Activated CD8-positive, alpha-beta memory T cell treated with anti-CD3 and anti-CD28 coated beads for 4 hours (primary cell): ENCODE measurements around the gene TLE4.
"Not testable (repeated sequence)": the region's sequence is repeated elsewhere in the genome, so short reads cannot be mapped to it uniquely, and the experiment has no call there.

ENCODE experiments used
- DNase-seq, 2 donors: peaks; one replicate each; pipeline ENCODE4 v3.0.0-alpha.2; 2020; ENCODE audit warnings: low read depth in 2 of 2

Gene TLE4

DNA sequence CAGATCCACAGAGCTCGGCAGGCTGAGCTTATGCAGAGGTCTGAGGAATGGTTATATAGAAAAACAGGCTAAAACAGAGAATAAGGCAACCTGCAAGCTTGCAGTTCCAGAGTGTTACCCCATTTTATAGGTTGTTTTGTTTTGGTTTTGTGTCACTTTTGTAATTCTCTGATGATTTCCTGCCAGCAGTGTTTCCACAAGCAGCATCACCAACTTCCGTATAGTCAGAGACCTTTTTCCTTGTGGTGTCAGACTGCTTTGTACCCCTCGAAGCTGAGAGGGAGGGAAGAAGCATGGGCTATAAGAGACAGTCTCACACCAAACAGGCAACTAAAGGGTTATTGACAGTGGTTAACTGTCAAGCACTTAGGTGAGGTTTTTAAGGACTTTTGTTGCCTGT, 61.8 kb downstream of the TLE4 start:
- DNase-seq = no peak

DNA sequence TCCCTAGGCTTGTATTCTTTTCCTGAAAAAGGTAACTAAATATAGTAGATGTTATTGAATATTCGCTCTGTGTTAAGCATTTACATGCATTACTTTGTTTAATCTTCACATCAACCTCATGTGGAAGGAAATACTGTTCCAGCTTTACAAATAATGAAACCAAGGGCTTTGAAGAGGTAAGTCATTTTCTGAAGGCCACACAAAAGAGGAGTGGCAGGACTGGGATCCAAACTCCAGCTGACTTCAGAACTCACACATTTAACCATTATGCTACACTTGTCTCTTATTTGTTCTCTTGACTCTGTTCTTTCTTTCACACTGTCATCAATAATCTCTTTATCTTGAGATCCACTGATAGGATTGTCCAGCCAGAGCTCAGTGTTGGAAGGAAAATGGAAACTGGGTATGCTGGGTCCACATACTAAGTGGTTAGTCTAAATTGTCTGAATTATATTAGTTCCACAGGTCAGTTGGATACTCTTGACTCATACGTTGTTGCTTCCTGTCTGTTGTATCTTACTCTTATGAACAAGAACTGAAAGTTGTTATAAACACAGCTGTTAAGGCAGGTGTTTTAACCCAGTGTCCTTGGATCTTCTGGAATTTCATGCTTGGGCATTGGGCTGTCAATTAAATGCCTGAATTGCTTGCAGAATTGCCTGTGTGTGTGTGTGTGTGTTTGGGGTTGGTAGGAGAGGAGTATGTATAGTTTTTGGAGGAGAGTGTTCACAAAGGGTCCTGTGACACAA, 65.6 kb downstream of the TLE4 start:
- no peak for DNase-seq

DNA sequence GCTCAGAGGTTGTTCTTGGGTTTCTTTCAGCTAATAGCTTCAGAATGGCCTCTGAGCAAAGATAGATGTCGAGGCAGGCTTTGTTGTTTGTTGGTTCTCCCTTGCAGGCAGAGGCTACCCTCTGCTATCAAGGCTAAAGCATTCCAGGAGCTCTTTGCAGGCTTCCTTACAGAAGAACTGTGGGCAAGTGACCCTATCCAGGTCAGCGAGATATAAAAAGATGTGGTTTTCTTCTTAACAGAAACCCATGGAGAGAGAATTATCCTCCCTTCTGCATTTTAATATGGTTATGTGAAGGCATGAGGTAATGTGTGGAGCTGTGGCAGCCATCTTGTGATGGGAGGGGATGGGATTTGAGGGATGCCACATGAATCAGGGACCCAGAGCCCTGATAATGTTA, 67.0 kb downstream of the TLE4 start:
- no peak for DNase-seq

DNA sequence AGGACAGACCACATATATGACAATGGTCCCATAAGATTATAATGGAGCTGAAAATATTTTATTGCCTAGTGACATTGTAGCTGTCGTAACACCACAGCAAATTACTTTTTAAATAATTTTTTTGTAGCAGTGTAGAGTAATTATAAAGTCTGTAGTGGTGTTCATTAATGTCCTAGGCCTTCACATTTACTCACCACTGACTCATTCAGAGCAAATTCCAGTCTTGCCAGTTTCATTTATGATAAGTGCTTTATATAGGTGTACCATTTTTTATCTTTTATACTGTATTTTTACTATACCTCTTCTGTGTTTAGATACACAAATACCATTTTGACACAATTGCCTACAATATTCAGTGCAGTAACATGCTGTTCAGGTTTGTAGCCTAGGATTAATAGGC, 67.6 kb downstream of the TLE4 start:
- DNase-seq = no peak

DNA sequence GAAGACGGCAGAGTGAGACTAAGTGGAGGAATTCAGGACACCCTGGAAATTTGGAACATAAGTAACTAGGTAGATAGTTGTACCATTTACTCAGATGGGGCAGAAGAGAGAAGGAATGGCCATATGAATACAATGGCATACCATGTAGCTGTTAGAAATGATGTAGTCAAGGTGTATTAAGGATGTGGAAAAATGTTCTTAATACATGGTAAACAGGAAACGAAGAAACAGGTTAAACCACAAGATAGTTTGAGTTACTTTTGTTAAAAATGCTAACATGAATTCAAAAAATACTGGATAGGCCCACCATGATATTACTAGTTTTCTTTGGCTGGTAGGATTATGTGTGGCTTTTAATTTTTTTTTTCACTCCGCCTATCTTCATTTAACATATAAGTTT, 68.3 kb downstream of the TLE4 start:
- not testable (repeated sequence) for DNase-seq

DNA sequence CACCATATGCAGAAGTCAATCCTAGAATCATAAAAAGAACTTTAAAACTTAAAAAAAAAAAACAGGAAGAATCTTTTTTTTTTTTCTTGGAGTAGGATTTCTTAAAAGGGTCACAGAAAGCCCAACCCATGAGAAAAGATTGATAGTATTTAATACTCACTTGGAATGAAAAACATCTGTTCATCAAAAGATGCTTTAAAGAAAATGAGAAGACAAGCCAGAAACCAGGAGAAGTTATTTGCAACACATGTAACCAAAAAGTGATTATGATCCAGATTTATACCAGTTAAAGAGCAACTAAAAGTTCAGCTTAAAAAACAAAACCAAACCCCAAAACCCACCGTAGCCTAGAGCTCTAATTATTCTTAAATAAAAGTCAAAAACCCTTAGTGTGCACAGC, 69.3 kb downstream of the TLE4 start:
- DNase-seq = no peak

DNA sequence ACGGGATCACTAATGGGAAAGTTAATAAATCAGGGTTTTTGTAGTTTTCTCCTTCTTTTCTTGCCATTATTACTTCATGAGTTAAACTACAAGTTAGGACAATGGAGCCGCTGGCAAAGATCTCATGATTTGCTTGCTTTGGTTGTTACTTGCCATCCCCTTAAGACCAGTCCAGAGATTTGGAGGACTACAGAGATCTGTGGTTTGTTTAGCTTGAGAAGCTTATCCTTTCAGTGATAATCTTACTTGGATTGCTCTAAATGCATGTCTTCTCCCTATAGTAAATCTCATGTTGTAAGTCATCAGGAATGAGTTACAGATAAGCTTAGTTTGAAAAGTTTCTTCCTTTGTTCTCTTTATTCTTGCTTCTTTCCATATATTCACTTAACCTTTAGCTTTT, 70.9 kb downstream of the TLE4 start:
- DNase-seq = no peak

DNA sequence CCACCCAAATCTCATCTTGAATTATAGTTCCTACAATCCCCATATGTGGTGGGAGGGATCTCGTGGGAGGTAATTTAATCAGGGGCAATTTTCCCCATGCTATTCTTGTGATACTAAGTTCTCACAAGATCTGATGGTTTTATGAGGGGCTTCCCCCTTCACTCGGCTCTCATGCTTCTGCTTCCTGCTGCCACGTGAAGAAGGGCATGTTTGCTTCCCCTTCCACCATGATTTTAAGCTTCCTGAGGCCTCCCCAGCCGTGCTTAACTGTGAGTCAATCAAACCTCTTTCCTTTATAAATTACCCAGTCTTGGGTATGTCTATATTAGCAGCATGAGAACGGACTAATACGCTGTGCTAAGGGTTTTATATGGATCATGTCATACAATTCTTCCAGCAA, 72.3 kb downstream of the TLE4 start:
- no peak for DNase-seq

DNA sequence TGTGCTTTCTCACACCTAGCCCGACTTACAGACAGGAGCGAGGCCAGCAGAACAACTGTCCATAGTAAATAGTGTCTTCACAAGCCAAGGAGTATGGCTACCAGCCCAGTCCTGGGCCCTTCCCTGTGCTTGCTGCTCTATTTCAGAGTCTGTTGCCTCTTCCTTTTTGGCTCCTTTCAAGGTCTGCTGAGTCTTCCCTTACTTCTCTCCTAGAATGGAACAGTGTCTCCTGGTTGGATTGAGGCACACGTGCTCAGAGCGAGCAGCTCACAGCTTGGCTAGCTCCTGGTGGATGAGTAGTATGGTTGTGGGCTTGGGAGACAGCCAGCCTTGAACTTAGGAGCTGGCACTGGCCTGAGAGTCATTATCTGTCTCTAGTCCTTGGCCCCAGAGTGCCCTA, 72.8 kb downstream of the TLE4 start:
- no peak for DNase-seq

DNA sequence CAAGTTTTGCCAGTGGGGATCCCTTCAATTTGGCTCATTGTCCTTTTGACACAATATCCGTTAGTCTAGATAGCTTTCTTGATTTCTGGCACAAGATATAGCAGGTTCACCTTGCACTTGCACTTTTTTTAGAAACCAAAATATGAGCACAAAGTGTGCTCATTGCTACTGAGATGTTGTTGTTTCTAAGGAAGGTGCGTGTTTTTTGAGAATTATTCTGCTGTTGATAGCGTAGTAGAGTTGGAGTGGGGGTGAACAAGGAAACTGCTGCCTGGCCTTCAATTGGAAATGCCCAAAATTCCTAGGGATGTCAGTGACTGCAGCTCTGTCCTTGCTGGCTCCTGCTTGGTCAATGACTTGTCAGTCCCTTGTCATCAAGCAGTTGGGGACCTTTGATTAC, 73.3 kb downstream of the TLE4 start:
- no peak for DNase-seq

DNA sequence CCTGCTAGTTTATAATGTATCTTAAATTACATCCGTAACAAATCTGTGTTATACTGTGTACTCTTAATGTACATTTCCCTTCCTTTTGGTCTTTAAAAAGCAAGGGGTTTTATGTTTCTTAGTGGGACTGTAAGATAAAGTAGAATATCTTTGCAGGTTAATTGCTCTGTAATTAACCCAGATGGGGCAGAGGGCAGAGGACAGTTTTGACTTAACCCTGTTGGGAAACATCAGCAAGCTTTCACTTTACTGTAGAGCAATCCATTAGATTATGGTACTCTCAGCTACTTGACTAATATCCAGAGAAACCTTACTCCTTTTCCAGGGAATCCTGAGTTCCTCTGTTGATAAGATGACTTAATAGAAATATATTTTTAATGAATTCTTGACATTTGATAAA, 74.3 kb downstream of the TLE4 start:
- no peak for DNase-seq

DNA sequence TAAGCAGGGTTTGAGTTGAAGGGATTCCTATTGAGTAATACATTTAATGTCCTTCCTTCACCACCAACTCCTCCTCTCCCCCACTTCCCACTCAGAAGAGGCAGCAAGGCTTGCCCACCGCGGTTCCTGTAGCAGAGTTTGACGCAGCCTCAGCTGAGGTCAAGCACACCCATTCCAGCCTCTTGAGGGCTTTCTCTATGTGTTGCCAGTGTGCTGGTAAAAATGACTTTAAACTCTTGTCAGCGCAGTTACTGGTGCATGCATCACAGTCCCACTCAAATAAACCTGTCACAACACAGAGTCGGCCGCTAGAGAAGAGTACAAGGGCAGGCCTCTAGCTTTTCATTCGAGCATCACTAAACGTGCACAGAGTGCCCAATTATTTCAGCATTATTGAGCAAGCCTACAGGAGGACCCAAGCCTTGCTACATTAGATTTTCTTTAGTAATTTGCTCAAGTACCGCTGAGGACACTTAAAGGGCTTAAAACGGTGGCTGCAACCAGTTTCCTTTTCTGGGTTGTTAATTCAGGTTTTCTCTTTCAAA, 79.6 kb downstream of the TLE4 start:
- no peak for DNase-seq

DNA sequence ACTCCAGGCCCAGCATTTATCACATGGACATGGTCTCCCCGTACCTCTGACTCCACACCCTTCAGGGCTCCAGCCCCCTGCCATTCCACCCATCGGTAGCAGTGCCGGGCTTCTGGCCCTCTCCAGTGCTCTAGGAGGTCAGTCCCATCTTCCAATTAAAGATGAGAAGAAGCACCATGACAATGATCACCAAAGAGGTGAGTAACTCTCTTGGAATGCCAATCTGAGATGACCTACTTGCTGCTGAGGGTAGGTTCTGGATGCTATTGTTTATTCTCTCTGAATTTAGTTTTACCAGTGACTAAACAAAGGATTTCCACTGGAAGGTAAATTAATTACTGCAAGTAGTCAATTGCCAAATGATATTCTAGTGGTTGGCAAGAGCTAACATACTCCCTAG, 80.8 kb downstream of the TLE4 start:
- no peak for DNase-seq

DNA sequence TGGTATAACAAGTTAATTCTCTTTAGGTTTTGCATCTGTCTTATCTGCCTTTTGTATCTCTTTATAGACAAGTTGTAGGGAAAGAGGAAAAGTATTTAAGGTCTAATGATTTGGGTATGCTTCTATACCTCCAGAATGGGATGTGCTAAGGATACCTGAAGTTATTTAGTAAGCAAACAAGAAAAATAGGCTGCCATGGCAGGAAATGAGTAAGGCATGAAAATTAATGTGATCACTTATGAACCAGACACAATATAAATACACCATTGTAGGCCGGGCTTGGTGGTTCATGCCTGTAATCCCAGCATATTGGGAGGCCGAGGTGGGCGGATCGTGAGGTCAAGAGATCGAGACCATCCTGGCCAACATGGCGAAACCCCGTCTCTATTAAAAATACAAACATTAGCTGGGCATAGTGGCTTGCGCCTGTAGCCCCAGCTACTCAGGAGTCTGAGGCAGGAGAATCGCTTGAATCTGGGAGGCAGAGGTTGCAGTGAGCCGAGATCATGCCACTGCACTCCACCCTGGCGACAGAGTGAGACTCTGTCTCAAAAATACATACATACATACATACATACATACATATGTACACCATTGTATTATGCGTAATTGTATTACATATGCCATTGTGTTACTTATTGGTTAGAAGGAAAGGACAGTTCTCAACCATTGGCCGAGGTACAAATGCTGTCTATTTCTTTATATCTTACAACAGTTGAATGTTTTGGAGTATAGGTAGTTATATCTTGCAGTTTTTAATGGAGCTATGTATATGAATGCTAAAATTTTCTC, 83.0 kb downstream of the TLE4 start:
- not testable (repeated sequence) for DNase-seq

DNA sequence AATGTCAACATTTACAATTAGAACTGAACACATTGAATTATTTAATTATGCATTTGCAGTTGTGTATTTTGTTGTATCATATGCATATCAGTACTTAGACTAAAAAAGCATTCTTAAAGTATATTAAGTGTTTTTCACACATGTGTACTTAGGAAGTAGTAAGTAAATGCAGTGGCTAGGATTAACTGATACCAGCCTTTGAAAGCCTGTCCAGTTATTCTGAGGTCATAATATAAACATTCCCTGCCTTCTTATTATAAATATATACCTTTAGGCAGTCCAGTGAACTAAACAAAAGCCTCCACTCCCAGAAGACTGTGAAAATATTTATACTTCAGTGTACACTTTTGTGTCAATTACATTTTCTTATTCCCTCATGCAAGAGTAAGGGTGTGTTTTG, 83.8 kb downstream of the TLE4 start:
- DNase-seq = no peak

DNA sequence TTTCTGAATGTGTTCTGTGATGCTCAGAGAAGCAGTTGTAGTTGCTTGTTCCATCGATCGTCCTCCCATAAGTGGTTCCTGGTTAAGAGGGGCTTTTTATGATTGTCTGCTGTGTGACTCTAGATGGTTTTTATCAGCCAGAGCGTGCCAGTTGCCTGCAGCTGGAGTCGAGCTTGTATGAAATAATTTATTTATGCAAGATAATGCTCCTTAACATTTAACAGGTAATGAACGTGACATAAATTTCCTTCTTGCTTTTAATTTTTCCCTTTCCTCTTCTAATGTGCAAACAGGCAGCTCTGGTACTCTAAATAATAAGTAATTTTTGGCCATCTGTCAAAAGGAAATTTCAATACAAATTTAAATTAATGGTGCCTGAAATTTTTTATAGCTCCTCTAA, 84.4 kb downstream of the TLE4 start:
- DNase-seq = no peak

DNA sequence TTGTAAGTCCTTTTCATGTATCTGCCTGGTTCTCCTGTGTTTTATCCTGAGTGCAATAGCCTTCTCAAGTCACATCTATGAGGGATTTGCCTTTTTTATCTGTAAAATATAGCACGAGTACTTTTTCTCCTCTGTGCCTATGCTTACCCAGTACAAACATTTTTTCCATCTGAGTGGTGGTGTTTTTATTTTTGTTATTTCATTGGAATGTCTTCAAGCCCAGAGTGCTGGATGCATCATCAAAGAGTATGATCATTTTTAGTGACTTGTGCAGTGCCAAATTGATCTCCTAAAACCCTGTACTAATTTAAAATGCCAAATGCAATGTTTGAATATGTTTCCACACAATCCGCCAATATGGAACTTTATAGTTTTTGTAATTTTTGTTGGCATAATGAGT, 86.1 kb downstream of the TLE4 start:
- DNase-seq = no peak

DNA sequence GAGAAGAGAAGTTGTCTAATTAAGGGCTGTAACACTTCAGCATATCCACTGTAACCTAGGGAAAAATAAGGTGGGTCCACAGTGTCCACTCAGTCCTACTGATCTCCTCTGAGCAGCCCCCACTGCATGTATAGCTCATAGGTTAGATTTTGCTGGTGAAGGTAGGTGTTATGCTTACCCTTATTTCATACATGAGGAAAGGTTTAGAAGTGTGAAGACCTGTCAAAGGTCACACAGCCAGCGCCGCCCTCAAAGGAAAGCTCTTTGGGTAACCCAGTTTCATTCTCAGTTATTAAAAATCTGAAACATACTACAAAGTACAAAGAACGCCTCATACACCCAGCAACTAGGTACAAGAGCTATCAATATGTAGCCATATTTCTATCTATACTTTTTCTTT, 87.2 kb downstream of the TLE4 start:
- no peak for DNase-seq

DNA sequence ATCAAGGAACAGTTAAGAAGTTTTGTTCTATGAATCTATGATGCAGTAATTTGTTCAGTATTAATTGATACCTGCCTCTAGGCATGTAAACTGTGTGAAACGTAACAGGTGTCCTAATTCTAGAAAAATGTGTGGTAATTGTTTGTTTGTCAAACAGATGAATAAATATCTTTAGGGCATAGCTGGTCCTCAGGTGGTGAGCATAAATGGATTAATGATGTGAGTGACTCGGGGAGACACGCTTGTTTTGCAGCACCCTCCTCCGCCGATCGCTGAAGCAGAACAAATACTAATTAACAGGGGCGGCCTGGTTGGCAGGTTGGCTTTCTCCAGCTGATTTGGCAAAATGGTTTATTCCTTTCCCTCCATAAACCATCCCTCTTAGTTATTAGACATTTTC, 88.8 kb downstream of the TLE4 start:
- no peak for DNase-seq

DNA sequence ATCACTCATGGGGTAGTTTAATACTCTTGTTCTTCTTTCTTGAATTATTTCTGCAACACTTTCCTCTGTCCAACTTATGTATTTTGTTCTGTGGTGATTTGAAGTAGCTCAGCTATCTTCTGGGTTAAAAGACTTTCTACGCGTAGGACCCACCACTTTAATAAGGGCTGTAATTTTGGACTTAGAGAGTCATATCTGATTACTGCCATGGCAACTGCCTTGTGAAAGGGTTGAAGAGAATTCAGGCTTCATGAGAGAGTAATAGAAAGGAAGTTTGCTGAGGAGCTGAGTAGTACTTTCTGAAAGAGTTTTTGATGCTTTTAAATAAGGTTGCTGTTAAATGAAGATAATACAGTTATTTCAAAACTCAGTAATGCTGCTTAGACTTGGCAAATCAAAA, 89.5 kb downstream of the TLE4 start:
- no peak for DNase-seq

DNA sequence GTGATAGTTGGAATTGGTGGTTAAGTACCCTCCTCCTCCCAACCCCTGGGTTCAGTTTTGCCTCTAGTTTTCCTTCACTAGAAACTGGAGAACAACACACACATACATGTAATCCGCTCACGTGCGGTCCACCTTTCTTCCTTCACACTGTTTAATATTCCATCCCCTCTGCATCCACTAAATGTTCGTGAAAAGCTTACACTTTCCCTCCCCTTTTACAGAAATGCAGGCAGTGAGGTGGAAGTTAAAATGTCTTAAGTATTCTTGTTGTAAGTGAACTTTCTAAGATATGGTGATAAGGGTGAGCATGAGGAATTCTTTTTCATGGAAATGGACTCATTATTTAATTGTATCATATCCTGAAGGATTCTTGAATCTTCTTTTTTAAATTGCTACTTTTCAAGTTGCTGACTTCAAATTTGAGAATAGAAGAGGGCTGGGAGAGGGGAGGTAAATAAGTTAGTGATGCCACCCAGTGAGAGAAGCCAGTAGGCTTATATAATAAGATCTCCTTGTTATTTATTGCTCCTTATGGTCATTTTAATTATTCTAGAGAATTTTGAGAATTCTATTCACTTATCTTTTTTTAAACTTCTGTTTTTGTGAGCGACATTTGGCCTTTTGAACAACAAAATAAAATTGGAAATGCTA, 90.2 kb downstream of the TLE4 start:
- no peak for DNase-seq

DNA sequence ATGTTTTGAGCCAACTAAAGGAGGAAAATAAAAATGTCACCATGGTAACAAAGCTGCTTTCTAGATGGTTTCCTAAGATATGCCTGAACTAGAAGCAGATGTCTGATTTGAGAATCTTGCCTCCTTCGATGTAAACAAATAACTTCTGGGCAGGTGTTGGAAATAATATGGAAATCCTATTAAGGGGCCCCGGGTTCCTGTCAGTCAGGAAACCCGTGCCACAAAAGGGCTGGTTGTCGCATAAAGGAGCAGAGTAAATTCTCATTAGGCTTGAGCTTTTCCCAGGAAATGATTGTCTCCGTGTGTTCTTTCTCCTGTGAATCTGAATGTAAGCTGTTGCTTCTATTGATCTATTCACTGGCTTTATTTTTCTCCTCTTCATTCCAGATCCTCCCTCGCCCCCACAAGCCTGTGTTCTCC, 90.8 kb downstream of the TLE4 start:
- no peak for DNase-seq

DNA sequence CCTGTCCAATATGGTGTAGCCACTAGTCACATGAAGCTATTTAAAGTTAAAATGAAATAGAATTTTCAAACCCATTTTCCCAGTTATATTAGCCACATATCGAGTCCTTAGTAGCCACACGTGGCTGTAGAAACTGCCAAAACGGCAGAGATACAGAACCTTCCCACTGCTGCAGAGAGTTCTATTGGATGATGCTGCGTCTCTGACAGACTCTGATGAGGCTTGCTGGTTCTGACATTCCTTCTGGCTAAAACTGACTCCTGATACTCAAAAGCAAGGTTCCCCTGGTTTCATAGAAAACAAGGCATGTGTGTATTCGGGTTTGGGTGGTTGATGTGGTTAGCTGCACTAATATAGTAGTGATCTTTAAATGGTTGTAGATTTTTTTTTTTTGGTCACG, 91.5 kb downstream of the TLE4 start:
- no peak for DNase-seq
